HG03103 (cell line): Measurements from ENCODE around the gene ST6GALNAC5.

Experiments used
- ATAC-seq: cut with Tn5 transposase; IDR thresholded peaks from one replicate; pipeline ENCODE4 v1.9.1; 2021; ENCODE audit warnings: low read depth; ENCODE audit not compliant: unreplicated experiment

Gene ST6GALNAC5

DNA sequence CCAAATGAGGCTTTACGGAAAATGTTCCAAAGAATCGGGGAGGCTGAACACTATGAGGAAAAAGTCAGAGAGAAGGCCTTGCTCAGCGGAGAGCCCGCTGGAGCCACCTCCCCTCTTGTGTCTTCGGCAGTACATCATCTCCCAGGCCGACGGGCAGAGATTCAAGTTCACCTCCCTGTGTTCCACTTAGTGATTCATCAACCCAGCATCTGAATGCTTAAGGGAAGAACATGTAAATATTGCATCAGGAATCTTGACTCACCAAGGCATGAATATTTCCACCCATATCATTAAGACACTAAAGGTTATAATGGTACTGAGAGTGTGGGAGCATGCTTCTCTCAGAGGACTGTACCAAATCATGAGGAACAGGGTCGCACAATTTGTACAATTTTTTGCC is 172.5 kb downstream of the ST6GALNAC5 start:
- ATAC-seq, result no peak

DNA sequence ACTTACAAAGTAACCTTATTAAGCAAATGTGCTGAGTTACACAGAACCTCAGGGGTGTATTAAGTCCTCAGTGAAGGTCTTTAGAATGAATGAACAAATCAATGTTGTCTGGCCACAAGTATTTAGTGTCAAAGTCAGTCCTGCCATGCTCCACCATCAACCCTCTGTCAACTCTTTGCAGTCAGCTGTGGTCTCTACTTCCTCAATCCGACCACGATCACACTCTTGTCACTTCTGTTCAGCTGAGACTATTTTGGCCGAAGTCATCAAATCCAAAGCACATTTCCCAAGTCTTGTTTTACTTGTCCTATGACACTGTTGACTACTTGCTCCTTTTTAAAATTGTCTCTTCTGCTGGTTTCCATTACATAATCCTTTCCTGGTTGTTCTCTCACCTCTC is 173.5 kb downstream of the ST6GALNAC5 start:
- peak; percentile 67 for ATAC-seq

DNA sequence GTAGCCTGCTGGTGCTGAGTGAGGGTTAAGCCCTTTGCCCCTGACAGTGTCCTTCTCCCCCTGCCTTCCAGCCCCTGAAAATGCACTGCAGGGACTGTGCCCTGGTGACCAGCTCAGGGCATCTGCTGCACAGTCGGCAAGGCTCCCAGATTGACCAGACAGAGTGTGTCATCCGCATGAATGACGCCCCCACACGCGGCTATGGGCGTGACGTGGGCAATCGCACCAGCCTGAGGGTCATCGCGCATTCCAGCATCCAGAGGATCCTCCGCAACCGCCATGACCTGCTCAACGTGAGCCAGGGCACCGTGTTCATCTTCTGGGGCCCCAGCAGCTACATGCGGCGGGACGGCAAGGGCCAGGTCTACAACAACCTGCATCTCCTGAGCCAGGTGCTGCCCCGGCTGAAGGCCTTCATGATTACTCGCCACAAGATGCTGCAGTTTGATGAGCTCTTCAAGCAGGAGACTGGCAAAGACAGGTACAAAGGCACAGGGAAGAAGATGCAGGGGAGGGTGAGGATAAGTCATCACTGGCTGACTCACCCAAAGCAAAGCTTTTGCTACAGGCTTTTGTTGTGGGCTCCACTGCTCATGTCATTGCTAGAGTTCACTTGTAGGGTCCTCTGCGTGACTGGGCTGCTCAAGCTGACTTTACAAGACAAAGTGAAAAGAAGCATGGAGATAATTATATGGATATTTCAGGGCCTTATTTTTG is 177.0 kb downstream of the ST6GALNAC5 start:
- ATAC-seq, result no peak

DNA sequence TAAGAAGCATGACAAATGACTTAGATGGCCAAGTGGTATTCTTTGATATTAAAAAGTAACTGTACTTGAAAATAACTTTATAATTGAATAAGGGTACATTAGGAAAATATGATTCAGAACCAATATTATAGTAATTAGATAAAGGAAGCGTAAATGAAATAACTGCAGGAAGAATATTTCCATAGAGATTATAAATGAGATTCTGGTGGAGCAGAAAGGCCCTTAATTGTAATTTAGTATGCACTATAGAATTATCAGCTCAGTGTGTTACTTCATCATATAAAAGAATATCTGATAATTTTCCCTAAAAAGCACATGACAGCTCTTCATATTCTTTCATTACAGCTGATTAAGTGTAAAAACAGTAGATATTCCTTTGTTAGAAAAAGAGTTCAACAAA is 180.3 kb downstream of the ST6GALNAC5 start:
- ATAC-seq, result no peak

DNA sequence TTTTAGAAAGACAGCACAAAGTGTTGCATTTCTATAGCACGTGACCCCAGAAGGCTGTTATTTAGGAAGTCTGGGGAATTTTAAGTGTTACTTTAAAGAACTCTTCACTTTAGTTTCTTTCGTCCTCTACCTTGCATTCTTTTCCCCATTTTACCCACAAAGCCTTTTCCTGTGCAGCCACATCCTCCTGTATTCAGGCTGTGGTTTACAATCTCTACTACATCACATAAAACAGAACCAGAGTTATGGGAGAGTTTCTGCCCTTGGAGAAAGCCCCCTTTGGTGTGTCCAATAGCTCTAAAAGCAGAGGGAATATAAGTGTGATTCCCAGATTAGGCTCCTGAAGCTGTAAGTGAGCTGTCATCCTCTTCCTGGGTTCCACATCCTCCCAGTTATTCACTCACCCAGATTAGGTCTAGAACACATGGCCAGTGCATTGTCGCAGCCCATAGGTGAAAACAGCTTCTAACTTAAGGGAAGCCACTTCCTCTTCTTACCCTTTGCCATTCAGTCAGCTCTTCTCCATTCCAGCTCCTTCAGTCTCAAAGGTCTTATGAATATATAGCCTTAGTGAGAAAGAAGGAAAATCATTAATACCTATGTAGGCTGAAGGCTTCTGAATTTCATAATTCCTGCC is 180.8 kb downstream of the ST6GALNAC5 start:
- ATAC-seq, result no peak

DNA sequence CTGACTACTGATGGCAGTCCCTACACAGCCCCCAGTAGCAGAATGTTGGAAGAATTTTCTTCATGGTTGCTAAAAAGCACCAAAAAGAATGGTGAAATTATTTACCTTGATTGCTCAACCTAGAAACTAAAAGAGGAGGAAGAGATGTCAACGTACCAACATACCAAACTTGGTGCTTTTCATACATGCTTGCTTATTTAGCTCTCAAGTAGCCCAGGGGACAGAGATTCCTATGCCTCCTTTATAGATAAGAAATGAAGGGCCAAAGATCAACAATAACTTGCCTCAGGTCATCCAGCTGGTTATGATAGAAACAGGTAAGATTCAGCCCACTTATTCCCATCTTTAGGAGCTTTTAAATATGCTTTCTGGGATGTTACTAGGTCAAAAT is 181.3 kb downstream of the ST6GALNAC5 start:
- no peak for ATAC-seq

DNA sequence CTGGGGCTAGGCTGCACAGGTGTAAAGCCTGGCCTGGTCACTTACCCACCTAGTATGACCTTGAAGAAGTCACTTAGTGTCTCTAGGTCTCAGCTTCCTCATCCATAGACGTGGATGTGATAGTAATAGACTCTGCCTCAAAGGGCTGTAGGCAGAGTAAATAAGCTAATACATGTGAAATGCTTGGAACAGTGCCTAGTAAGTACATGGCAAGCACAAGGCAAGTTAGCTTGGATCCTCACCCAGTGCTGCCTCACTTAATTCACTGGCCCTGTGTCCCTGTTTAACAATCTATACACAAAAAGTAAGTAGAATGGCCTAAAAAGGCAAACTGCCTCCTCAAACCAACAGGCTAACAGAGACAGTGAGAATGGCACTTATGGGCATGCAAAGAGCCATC is 184.1 kb downstream of the ST6GALNAC5 start:
- no peak for ATAC-seq

DNA sequence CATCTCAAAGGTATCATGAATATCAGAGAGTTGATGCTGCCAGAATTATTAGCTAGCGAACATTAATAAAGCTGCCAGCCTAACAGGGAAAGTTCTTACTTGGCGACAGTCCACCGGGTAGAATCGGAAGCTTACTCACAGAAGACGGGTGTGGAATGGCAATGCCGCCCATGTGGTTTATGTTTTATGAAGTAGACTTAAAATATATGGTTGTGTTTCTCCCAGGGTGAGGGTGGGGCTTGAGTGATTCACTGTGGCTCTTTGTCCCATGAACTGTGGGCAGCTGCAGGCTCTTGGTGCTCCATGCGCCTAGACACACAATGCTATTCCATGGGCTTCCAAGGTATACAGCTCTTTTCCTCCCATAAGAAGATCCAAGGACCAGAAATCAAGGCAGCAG is 189.2 kb downstream of the ST6GALNAC5 start:
- no peak for ATAC-seq

DNA sequence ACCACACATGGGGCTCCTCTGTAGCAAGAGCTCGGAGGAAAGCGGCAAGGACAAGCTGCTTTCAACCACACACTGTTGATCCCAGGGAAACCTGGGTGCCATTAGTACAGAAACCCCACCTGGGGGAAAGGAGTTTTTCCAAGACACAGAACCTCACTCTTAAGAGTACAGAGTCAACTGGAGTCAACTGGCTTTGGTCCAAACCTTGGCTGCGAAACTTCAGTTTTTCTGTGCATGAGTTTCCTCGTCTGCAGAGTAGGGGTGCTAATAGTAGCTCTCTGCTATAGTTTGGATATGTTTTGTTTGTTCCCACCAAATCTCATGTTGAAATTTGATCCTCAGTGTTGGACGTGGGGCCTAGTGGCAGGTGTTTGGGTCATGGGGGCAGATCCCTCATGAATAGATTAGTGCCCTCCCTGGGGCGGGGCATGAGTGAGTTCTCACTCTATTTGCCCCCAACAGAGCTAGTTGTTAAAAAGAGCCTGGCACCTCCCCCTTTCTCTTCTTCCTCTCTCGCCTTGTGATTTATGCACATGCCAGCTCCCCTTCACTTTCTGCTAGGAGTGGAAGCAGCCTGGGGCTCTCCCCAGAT is 190.8 kb downstream of the ST6GALNAC5 start:
- ATAC-seq, result no peak

DNA sequence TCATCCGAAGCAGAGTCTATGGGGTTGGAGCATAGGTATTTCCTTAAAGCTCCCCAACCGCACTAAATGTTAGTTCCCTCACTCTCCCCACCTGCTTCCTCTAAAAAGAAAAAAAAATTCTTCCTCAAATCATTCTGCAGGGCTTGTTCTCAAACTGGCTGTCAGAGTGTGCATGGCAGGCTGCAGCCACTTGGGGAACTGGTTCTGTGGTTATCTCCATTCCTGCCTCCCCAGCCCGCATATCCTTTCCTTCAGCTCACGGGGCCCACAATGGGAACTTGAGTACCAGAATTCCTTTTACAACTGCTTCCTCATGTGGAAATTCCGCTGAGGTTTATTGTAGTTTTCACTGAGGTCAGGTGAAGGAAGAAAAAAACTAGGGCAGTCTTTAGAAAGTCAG is 192.7 kb downstream of the ST6GALNAC5 start:
- no peak for ATAC-seq

DNA sequence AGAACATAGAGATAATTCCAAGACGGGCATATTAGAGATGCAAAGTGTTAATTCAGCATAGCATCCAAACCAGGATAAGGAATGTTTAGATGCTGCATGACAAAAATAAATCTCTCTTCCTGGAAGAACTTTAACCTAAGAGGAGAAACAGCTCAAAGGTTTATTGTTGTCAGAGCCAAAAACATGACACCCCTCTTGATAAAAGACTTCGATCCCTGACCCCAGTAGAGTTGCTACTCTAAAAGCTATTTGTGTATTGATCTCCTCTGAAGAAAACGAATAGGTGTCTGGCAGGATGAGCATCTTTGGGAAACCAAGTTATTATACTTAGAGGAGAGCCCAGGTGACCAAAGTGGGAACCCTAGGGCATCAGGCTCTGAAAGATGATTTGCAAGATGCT is 193.9 kb downstream of the ST6GALNAC5 start:
- no peak for ATAC-seq

DNA sequence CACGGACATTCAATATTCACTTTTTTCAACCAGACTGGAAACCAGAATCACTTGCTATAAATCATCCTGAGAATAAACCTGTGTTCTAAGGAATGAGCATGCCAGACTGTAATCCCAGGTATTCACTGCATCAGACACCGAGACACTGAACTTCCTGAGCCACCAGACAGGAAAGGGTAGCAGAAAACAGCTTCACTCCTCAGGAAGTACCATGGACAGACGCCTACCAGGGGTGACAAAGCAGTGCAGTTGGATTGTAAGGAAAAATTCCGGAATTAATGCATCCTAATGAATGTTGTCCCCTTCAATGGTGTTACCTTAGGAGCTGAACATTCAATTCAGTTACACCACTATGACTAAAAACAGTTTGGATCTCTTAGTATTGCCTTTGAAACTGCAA is 195.8 kb downstream of the ST6GALNAC5 start:
- no peak for ATAC-seq

DNA sequence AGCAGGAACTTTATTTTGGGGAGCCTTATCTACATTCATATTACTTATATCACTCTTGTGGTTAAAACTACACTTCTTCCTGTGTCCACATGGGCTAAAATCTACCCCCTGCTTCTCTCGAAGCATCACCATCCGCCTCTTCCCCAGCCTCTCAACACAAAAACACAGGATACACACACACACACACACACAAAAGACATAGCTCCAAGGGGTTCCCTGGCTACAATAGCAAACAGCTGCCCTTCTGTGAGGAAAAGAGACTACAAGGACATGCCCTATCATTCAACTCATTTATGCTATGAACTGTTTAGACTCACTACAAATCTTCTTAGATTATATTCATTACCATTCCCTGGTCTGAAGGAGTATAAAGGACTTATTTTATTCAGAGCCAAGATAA is 197.0 kb downstream of the ST6GALNAC5 start:
- ATAC-seq, result no peak

DNA sequence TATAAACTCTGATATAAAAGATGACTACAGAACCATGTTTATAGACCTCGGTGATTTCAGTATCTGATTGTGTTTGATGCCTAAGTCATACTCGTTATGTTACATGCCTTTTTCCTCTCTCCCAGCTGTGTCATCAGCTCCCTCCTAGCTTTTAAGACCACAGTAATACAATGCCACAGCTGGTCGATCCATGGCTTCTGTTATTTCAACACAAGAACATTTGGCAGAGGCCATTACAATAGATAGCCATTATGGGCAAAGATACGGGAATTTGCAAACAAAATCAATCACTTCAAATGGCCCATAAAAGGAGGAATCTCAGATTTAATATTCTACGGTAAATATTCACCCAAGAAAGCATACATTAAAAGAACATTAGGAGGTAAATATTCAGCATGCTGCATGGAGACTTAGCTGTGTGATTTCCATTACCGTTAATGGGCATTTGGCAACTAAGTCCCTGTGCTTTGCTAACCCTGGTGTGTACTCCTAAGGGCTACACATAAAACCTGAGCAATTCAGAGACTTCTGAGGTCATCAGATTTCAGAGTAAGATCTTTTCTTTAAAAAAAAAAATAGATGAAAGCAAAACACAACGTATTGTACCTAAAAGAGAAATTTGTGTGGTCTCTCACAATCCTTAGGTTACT is 198.5 kb downstream of the ST6GALNAC5 start:
- no peak for ATAC-seq

DNA sequence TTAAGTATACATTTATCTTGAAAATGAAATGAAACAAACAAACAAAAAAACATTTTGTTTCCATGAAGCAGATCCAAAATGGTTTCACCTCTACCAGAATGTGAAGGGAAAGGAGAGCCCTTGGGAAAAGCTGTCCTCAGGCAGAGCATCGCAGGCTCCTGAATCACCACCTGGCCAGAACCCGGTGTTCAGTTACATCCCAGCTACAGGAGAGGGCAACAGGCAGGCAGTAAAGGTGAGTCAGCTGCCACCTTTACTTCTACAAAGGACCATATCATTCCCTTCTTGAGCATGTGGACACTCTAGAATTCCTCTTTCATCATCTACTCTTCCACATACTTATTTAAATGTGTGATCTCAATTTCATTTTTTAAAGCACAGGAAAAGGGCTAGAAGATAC is 200.7 kb downstream of the ST6GALNAC5 start:
- ATAC-seq, result no peak

DNA sequence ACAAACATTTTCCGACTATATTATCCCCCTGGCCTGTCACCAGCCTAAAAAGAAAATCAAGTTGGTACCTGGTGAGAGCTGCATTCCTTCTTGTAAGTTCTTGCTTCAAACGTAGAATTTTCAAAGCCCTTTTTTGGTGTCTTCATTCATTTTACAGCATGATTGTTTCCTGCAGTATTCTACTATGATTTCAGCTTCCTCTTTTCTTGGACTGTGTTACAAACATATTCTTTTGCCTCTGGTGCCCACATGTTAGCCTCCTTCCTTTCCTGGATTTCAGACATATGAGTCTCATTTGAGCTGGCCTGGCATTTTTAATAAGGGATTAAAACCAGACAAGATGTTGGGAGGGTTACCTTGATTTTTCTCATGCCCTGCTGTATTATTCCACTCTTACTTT is 209.5 kb downstream of the ST6GALNAC5 start:
- ATAC-seq, result no peak

DNA sequence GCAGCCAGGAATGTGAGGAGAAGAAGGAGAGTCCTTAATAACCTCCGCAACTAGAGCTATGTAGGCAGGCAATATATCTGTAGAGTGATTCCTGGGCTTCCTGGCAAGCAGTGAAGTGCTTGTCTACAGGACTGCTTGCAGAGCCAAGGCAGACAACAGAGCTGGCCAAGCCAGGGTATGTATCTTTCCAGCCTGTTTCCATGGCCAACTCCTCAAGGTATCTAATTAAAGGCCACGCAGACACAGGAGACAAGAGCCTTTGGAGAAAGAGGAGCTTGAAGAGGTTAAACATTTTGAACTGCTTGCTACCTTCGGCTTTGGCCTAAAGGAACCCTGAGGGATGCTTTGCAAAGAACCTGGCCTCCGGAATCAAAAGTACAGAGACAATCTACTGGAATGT is 214.6 kb downstream of the ST6GALNAC5 start:
- no peak for ATAC-seq

DNA sequence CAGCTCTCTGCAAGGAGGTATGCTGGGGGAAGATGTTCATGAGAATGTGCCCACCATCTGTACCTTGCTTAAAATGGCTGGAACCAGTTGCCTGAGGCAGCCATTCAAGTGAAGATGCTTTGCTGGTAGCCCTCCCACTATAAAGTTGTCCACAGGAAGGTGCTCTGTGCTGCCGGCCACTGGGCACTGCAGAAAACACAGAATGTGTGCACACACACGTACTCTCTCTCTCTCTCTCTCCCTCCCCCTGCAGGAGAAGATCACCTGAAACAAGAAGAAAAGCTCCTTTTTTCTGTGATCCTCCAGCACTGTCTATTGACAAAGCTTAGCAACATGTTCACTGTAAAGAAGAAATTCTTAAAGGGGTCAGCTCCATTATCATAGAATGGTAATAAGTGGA is 217.2 kb downstream of the ST6GALNAC5 start:
- no peak for ATAC-seq

DNA sequence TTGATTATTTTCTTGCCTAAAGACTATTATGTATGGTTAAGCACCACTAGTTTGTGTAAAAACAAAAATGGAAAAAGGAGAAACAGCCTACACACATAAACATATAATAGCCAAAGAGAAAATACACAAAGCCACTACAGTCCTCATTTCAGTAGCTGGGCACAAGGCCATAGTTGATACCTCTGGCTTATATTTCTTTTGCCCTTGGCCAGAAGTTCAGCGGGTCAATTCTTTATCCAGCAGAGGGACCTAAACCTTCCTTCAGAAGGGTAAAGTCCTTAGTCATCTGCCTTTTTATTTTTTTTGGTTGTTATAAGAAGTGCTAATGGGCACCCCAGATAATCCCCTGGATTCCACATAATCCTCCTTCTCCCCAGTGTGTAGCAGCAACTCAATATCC is 217.8 kb downstream of the ST6GALNAC5 start:
- ATAC-seq, result no peak

DNA sequence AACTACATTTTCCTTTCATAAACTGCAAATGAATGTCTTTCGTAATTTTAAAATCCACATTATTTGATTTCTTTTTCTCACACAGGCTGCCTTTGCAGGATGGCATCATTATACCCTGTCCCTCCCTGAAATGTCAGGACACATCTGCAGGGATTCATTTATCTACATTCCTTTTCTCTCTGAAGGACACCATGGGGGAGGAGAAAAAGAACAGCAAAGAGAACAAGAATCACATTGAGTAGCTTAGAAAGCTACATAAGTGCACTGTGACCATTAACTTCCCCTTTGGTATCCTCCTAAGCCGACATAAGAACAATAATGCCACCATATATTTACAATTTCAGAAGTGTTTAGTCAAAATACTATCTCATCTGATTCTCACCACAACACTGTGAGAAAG is 222.5 kb downstream of the ST6GALNAC5 start:
- ATAC-seq, result no peak

DNA sequence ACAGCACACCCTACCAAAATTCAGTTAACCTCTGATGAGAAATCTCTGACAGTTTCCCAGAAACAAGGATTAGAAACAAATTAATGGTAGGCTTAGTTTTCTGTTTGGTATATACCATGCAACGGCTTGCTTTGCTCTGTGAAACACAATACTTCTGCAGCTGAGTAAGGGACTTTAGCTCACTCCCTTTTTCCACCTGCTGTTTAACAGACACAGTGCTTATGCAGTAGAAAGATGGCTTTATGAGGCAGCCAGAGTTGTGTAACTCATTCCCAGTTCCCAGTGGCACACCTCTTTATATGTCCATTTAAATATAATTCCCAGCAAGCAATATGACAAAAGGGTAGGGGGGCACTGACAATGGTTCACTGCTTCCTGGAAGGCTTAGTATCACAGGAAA is 228.0 kb downstream of the ST6GALNAC5 start:
- ATAC-seq, result no peak
